Activated B cell treated with CpG ODN at 0.5 μM for 24 hours (primary cell): Measurements from ENCODE around the gene DDX11. TPM values are rescaled to one million over a fixed set of nuclear protein-coding genes. Genes with fewer than 3 reads are reported as not detected.
"Not testable (repeated sequence)": the region's sequence is repeated elsewhere in the genome, so short reads cannot be mapped to it uniquely, and the experiment has no call there.

Experiments
- ATAC-seq: fragments of 200-7000 bp; cut with Tn5 transposase; one replicate; pipeline ENCODE4 v1.10.0; 2021; ENCODE audit warnings: low read depth, mild to moderate bottlenecking, moderate library complexity
- CTCF ChIA-PET: fragments of 350-600 bp; sonication (Branson Sonifier 250); formaldehyde crosslinking; loops from one replicate; lab custom pipeline; 2021; ENCODE audit warnings: antibody characterized with exemption; lab: Charles Lee
- POLR2A ChIA-PET: fragments of 350-600 bp; sonication (Branson Sonifier 250); formaldehyde crosslinking; loops from one replicate; lab custom pipeline; 2021; ENCODE audit warnings: antibody characterized with exemption; lab: Charles Lee
- DNase-seq: peaks from one replicate; pipeline ENCODE4 v3.0.0; 2022
- H3K27ac Mint-ChIP-seq: one replicate; pipeline ENCODE4 v1.8.0; 2020; ENCODE audit warnings: mixed read lengths
- H3K27me3 Mint-ChIP-seq: one replicate; pipeline ENCODE4 v1.8.0; 2021; ENCODE audit warnings: mixed read lengths
- H3K36me3 Mint-ChIP-seq: one replicate; pipeline ENCODE4 v1.8.0; 2021; ENCODE audit warnings: low read depth, mixed read lengths
- H3K4me1 Mint-ChIP-seq: one replicate; pipeline ENCODE4 v1.8.0; 2021; ENCODE audit warnings: mixed read lengths
- H3K4me3 Mint-ChIP-seq: one replicate; pipeline ENCODE4 v1.8.0; 2020; ENCODE audit warnings: mild to moderate bottlenecking, mixed read lengths
- H3K9me3 Mint-ChIP-seq: one replicate; pipeline ENCODE4 v1.8.0; 2020; ENCODE audit warnings: mixed read lengths
- CTCF ChIP-seq: fragments of 200-600 bp; IDR thresholded peaks from one replicate; pipeline ENCODE4 v1.8.0; 2022; ENCODE audit warnings: antibody characterized with exemption, mild to moderate bottlenecking
- intact Hi-C: fragments of 100-400 bp; cut with micrococcal nuclease; formaldehyde crosslinking; loops from one replicate; pipeline ENCODE4 v1.15.1; 2024
- total RNA-seq: library from RNA; stranded (reverse); gene quantifications from 2 replicates; pipeline ENCODE4 v1.2.3, GENCODE V29; 2022

DDX11 gene
- 49.5 and 62.2 TPM in 2 replicates for total RNA-seq

GRCh38 chr12:31073527-31074332 lies at the start of gene DDX11:
TSS of gene DDX11 (plus strand) at chr12:31073860. CDS start at chr12:31078394, 4,534 bp downstream.
- H3K27me3 Mint-ChIP-seq, CTCF ChIA-PET, H3K36me3 Mint-ChIP-seq, H3K9me3 Mint-ChIP-seq, POLR2A ChIA-PET: not testable (repeated sequence)
- intact Hi-C loops: loop anchor here (1.0 to 5.0 kb wide), 5 partner anchors 222 to 1693 kb away; partner anchors contain the start of genes CAPRIN2, ERGIC2, IPO8 and SINHCAF
- Mint-ChIP-seq H3K27ac (peak within 1 kb of the TSS; percentile 89), H3K4me1 (peaks cover 15% of the 10 kb centered on the region), H3K4me3 (peak within 1 kb of the TSS; percentile 94)
- peak; percentile 90 for ATAC-seq
- DNase-seq: peak; percentile 87

- Mint-ChIP-seq H3K27ac (no peak overlapping the region), H3K4me3 (no peak overlapping the region), H3K4me1 (no peaks in the 10 kb centered on the region), H3K36me3 (no peaks in the 10 kb centered on the region), H3K9me3 (peaks cover 3% of the 10 kb centered on the region), H3K27me3 (no peaks in the 10 kb centered on the region)
- DNase-seq (no peak), ATAC-seq (no peak)
- ChIA-PET CTCF (no interaction called here), POLR2A (no interaction called here)
- intact Hi-C loops: no loop called here
- no peak for TF ChIP-seq CTCF
These were observed 47.5 kb upstream of the DDX11 start for GRCh38 chr12:31026202-31026601.

- POLR2A ChIA-PET, H3K36me3 Mint-ChIP-seq, H3K27ac Mint-ChIP-seq, DNase-seq, ATAC-seq, intact Hi-C loops, H3K4me3 Mint-ChIP-seq, CTCF ChIA-PET, H3K4me1 Mint-ChIP-seq, H3K27me3 Mint-ChIP-seq, H3K9me3 Mint-ChIP-seq: not testable (repeated sequence)
These were observed 46.7 kb upstream of the DDX11 start for GRCh38 chr12:31027006-31027405.

GRCh38 chr12:31029468-31029867 lies 44.2 kb upstream of the DDX11 start:
- Mint-ChIP-seq H3K27ac (no peak overlapping the region), H3K4me1 (no peaks in the 10 kb centered on the region), H3K27me3 (no peaks in the 10 kb centered on the region), H3K36me3 (no peaks in the 10 kb centered on the region), H3K4me3 (no peak overlapping the region), H3K9me3 (peaks cover under 1% of the 10 kb centered on the region)
- DNase-seq (no peak), ATAC-seq (no peak)
- intact Hi-C loops: no loop called here
- no peak for TF ChIP-seq CTCF
- ChIA-PET POLR2A (no interaction called here), CTCF (no interaction called here)

- Mint-ChIP-seq H3K27me3 (no peaks in the 10 kb centered on the region), H3K27ac (no peak overlapping the region), H3K9me3 (no peaks in the 10 kb centered on the region), H3K4me1 (no peaks in the 10 kb centered on the region), H3K4me3 (no peak overlapping the region), H3K36me3 (no peaks in the 10 kb centered on the region)
- DNase-seq (no peak), ATAC-seq (no peak)
- CTCF ChIA-PET: no interaction called here
- POLR2A ChIA-PET: no interaction called here
- no peak for TF ChIP-seq CTCF
- intact Hi-C loops: no loop called here
These were observed 43.6 kb upstream of the DDX11 start for GRCh38 chr12:31029916-31030562.

- Mint-ChIP-seq H3K4me3 (no peak overlapping the region), H3K27ac (no peak overlapping the region), H3K36me3 (no peaks in the 10 kb centered on the region), H3K9me3 (no peaks in the 10 kb centered on the region), H3K27me3 (no peaks in the 10 kb centered on the region), H3K4me1 (no peaks in the 10 kb centered on the region)
- ChIA-PET CTCF (no interaction called here), POLR2A (no interaction called here)
- no peak for TF ChIP-seq CTCF
- intact Hi-C loops: no loop called here
- DNase-seq: no peak
- ATAC-seq: no peak
These were observed 41.7 kb upstream of the DDX11 start for GRCh38 chr12:31031951-31032335.
